Measurements from ENCODE around the gene MTURN.

Gene MTURN

DNA sequence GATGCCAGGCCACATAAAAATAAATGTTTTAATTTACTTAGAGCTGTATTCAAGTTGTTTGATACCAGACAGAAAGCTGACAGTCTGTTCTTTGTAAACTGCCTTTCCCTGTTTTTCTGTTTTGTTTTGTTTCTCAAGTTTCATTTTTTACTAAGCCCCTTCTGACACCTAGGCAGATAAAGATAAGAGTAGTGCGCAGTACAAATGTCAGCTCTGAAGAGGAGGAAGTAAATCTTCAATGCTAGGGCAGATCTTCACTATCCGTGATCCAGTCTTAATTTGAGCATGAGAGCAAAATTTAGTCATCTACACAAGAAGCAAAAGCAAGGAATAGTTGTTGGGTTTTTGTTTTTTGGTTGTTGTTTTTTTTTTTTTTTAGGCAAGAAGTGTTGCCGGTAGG, 27.3 kb downstream of the MTURN start:
- DNase-seq (ENCODE audit: low read depth) = no peak

- no peak for DNase-seq (ENCODE audit: low read depth)
Measured at GRCh38 chr7:30162622-30163124, 27.9 kb downstream of the MTURN start.

DNA sequence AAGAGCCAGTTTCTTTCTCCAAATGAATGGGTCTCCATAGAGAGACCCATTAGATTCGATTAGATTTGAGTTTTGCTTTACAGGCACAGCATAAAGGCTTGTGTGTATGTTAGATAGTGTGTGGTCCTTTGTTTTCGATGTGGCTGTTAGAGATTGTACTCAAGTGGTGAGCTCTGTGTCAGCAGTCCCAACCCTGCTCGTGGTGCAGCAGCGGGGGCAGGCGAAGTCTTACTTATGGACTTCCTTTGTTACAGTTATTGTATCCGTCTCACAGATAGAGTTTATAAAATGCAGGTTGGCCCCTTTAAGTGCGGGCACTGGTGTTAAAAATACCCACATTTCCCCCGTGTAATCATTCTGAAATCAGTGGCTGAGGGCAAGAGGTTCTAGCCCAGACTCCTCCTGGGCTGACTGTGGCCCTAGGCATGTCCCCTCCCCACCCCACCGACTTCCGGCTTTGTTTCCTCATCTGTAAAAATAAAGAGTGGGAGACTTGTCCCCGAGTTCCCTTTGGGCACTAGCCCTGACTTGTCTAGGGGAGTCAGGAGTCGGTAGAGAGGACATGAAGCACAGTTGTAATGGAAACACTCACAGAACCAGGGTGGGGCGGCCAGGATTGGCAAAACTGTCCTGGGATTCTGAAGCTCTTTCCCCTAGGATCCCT, 28.6 kb downstream of the MTURN start:
- DNase-seq (ENCODE audit: low read depth) = no peak

- no peak for DNase-seq (ENCODE audit: low read depth)
Measured at GRCh38 chr7:30164567-30164966, 29.8 kb downstream of the MTURN start.

DNA sequence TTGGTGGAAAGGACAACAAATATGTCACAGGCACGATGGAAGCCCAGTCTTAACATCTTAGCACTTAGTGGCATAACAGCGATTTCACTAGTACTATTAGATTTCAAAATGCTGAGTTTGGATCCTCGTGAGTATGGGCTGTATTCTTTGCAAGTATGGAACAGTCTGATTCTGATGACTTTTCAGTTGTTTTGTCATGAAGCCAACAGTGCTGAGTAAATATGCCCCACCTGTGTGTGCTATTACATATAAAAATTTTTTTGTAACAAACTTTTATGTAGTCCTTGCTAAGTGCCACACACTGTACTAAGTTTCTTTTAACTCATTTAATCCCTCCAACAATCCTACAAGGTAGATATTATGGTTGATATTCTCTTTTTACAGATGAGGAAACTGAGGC, 30.8 kb downstream of the MTURN start:
- DNase-seq (ENCODE audit: low read depth) = no peak

DNA sequence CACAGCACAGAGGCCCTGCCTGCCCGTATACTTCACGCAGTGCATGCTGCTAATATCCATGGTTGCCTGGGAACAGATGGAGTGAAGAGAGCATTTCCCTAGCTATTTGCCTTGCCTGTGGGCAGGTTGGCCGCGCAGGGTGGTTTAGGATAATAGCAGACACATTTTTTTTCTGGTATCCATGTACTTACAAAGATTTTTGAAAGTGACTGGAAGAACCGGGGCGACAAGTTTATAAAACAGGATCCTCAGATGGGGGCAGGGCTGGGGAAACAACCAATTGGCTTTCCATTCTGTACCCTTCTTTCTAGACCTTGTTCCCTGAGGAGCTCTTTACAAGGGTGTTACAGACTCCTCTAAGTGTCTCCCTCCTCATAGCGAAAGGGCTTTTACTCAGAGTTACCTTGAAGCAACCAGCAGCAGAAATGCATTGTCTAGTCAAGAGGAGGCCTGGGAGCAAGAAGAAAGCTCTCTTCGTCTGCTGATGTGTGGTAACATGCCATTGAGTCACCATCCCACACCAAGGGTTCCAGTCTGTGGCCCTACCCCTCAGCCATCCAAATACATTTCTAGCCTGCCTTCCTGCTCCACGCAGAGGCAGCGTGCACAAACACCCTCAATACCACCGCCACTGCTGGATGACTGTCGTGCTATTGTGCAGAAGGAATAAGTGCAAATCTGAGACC, 31.5 kb downstream of the MTURN start:
- no peak for DNase-seq (ENCODE audit: low read depth)

DNA sequence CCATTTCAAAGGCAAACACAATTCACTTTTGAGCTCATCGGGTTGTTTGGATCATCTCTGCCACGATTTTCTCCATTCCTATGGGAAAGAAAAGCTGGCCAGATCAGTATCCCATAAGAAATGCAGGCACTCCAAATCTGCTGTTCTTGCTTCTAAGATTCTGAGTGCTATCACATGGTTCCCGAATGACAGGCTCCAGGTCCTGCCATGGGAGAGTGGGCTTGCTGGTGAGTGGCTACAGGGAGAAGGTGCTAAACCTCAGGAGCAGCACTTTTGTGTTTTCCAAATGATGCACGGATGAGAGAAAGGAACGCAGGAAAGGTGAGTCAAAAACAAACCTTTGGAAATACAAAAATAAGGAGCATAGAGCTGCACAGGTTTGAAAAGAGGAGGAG, 32.1 kb downstream of the MTURN start:
- DNase-seq (ENCODE audit: low read depth) = no peak

- no peak for DNase-seq (ENCODE audit: low read depth)
Measured at GRCh38 chr7:30167901-30168300, 33.1 kb downstream of the MTURN start.

- no peak for DNase-seq (ENCODE audit: low read depth)
Measured at GRCh38 chr7:30168835-30169573, 34.2 kb downstream of the MTURN start.

GRCh38 chr7:30169579-30169978, 34.8 kb downstream of the MTURN start:
- no peak for DNase-seq (ENCODE audit: low read depth)

DNA sequence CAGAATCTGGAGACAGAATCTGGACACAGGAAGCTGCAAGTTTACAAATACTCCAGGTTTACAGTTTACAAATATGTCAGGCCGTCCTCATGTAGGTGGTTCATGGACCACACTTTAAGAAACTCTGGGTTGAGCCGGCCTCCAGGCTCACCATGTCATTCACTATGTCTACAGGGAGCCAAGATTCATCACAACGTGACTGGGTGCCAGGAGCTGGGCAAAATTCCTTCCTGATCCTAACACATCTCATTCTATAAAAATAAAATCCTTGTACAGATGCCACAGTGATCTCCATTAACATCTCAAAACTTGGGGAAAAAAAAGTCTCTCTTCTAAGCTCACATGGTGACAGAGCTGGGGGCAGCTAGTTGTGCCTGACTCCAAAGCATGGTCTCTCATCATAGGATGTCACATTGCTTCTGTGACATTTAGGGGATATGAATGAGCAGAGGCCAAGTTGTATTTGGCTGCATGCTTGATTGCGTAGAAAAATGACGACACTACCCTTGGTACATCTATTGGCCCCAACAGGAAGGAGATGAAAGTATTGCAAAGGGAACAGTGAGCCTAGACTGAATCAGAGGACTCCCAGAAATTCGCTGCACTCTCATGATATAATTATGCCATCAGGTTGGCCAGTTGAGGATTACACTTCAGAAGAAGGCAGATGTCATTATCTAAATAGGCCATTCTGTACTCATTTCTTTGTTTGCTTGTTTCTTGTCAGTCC, 35.9 kb downstream of the MTURN start:
- no peak for DNase-seq (ENCODE audit: low read depth)

DNA sequence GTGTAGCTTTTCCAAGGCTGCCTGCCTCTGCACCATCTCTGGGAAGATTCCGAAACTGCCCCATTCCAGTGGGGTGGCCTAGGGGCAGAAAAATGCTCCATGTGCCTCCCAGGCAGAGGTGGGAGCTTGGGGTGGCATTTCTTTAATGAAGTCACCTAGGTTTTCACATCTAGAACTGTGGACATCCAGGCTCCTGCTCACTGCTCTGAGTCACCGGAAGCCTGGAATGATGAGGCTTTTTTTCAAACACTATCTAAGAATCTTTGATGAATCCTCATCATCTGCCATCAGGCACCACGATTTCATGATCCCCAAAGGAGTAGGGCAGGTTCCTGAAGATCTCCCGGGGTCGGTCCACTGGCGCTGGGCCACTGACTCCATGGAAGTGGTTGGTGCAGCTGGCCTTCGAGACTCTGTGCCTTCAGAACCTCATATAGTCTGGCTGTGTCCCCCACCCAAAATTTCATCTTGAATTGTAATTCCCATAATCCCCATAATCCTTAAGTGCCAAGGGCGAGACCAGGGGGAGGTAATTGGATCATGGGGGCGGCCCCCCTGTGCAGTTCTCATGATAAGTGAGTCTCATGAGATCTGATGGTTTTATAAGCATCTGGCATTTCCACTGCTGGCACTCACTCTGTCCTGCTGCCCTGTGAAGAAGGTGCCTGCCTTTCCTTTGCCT, 37.1 kb downstream of the MTURN start:
- DNase-seq (ENCODE audit: low read depth) = no peak

GRCh38 chr7:30172451-30172850, 37.7 kb downstream of the MTURN start:
- DNase-seq (ENCODE audit: low read depth) = no peak

GRCh38 chr7:30173058-30173897, 38.5 kb downstream of the MTURN start:
- DNase-seq (ENCODE audit: low read depth) = no peak

DNA sequence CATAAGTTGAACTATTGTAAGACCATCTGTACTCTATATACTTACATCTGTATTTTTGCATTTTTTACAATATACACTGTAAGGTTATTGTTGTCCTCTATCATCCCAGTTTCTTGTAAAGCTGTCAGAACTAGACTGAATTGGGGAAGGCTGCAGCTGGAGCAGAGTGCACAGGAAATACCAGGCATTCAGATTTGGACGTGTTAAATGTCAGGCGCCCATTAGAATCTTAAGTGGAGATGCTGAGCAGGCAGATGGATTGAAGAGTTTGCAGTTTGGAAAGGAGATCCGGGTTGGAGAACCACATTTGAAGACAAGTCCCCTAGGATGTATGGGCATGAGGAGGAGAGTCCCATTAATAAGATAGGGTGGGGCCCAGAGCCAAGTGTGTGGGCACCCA, 40.4 kb downstream of the MTURN start:
- DNase-seq (ENCODE audit: low read depth) = no peak

- DNase-seq (ENCODE audit: low read depth) = no peak
Measured at GRCh38 chr7:30175636-30176147, 40.9 kb downstream of the MTURN start.

DNA sequence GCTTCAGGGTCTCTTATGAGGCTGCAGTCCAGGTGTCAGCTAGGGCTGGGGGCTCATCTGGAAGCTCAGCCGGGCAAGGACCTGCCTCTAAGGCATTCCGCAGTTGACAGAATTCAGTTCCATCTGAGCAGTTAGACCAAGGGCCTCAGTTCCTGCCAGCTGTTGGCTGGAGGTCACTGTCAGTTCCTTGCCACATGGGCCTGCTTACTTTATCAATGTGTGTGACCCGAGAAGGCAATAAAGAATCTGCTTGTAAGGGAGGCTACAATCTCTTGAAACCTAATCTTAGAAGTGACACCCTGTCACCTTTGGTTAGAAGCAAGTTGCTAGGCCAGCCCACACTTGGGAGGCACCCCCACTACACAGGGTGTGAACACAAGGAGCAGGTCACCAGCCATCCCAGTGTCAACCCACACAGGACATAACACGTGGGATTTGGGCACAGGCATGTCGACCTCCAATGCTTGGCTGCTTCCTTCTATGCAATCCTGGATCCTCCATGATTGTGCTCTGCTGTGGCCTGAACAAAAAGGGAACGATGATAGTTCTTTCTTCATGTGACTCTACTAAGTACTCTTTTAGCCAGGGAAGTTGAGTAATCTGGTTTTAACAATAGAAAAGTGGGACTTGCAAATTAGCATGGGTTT, 41.8 kb downstream of the MTURN start:
- DNase-seq (ENCODE audit: low read depth) = no peak

DNA sequence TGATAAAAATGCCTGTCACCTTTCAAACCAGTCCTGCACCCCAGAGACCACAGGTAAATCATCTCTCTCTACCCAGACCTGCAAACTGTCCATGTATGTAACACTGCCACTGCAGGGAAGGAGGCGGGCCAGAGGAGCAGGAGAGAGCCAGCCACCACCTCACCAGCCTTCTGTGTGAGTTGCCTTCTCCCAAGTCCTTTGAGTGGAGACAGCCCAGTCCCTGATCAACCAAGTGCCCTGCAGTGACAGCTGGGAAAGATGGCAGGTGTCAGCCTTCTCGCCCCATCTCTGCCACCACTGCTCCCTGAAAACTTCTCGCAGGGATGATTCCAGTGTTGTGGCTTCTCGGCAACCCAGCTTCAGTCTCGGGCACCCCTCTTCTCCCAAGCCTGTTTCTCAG, 42.4 kb downstream of the MTURN start:
- no peak for DNase-seq (ENCODE audit: low read depth)

DNA sequence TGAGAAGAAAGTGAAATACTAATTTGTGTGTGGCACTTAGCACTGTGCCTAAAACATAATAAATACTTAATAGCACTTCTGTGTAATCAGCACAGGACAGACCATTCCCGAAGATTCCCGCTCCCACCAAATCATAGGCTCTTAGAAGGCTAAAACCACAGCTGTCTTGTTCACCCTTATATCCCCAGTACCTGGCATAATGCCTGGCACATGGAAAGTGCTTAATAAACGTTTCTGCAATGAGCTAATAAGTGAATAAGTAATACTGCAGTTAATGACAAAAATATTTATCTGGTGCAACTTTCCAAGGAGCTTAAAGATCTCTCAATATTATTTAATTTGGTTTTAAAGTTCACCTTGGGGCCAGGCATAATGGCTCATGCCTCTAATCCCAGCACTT, 43.2 kb downstream of the MTURN start:
- DNase-seq (ENCODE audit: low read depth) = no peak

DNA sequence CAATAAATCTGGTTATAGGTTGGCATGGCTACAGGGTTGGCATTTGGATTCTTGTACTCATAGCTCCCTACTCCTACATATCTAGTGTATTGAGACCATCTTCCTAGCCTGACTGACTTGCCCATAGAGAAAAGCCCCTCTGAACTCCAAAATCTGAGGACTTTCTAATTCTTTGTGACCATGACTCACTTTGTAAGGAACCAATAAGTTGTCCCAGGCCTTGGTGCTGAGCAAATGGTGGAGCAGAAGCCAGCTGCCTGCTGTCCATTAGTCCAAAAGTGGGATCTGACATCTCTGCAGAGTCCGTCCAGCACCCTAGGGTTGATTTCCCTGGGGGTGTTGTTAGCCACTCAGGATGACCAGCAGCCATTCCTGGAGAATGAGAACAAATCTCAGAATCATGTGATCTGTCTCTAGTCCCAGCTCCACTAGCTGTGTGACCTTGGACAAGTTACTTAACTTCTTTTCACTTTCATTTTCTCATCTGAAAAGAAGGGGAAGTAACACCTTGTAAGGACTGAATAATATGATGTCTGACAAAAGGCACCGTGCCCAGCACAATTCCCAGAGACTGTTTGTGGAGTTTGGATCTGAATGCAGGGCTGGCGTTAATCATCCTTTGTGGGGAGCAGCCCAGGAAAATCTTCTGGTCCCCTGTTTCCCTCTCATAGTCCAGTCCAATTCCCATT, 44.1 kb downstream of the MTURN start:
- DNase-seq (ENCODE audit: low read depth) = no peak
